NCI-H345 treated with DMSO at 0.1 percent for 48 hours (cell line): ENCODE data around the gene SERGEF.

Experiments
- DNase-seq: peaks from one replicate; lab custom pipeline; 2025; ENCODE audit not compliant: unreplicated experiment; lab: John Stamatoyannopoulos, UW

SERGEF gene

DNA sequence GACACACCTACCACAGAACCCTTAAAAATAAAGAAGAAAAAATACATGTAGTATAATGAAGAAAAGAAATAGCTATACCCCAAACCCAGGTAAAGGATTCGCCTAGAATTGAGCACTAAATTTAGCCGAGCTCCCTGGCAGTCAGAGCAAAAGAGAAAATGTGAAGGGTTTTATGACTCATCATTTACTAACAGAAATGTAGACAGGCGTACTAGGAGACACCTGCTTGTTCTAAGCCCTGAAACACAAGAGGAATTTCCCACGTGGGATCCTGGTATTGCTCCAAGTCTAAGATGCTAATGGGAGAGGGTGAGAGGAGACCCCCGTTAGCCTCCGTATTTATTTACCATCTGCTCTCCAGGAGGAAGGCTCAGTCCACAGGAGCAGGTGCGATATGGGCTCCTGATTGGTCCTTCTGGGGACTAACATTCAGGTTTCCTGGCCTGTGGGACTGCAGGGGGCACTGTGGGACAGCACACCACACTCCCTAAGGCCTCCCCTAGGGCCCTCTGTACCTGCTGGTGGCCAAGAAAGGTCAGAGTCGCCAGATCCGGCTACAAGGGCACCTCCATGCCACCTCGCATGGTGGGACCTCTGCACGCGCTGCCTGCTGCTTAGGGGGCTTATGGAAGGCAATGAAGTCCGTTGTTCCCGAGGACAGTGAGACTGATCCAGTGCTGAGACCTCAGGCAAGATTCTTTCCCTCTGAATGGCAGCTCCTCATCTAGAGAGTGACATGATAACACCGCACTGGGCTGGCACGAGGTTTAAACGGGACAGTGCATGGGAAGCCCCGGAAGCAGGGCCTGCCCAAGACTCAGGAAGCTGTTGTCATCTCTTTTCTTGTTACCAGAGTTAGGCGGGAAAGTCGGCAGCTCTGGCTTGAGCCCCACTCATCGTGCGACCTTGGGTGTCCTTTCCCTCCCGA is 252.5 kb downstream of the SERGEF start:
- peak; percentile 41 for DNase-seq

DNA sequence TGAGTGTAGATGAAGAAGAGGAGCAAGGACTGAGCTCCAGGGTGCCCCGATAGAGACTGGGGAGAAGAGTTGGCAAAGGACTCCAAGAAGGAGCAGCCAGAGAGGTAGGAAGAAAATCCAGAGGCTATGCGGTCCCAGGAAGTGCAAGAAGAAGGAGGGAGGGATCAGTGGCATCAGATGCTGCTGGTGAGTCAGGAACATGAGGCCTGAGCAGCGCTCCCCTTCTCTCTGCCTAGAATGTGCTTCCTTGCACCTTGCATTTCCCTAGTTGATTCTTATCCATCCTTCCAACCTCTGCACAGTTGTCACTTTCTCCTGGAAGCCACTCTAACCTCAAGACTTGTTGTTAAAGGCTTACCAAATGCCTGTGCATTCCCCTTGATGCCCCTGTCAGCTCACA is 257.0 kb downstream of the SERGEF start:
- no peak for DNase-seq

DNA sequence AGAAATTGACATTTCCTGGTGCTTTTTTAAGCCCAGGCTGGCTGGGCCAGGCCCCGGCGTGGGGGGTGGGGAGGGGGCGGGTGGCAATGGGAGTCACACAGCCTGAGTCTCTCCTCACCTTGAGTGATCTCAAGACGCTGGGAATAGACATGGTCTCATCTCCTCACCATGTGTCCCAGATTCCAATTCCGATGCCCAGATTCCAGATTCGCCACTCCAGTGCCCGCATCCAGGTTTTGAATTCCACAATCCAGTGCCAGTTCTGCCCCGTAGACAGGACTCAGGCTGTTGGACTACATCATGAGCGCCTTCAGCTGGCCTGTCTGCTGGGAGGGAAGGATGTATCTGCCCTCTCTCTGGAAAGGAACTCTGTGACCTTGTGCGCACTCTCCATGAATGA is 259.2 kb downstream of the SERGEF start:
- no peak for DNase-seq

DNA sequence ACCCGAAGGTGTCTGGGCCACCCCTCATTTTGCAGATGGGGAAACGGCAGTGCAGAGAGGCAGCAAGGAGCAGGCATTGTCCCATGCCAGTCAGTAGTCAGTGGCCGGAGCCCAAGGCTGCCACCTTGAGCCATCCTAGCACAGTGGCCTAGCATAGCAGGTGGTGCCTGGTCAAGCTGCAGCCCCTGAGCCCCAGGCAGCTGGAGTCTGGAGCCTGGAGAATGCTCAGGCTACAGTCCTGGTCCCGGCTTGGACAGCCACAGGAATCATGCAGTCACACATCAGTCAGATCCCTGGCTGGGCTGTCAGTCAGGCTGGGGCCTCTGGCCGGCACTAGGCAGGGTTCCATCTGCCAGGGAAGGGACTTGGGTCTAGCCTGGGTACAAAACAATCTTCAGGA is 259.7 kb downstream of the SERGEF start:
- no peak for DNase-seq

DNA sequence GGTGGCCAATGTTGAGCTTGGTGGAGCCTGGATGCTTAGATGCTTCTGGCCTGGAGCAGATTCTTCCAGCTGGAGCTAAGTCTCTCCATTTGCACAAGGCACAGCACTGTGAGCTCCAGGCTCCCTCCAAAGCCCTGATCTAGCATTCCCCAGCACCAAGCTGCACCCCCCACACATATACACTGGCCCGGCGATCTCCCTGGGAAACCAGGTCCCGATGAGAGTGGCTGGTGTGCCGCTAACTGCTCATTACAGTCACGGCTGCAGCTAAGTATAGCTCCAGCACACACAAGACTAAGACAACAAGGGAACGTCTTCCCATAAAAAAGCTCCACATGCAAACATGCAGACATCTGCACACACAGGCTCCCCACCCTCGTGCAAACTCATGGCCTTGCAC is 260.7 kb downstream of the SERGEF start:
- DNase-seq, result no peak

DNA sequence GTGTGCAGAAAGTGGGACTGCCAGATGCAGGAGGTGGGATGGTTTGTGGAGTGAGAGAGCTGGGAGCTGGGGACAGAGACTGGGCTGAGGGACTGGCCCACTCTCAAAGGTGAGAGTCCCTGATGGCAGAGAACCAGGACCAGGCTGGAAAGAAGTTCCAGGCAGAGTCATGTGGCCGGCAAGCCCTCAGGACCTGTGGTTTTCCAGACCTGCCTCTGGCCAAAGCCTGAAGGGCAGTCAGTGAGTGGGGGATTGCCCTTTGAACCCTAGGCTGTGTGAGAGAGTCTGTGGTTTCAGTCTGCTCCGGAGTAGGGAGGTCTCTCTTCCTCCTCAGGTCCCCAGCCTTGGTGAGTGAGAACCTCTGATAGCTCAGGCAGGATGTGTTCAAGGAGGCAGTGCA is 261.3 kb downstream of the SERGEF start:
- no peak for DNase-seq

DNA sequence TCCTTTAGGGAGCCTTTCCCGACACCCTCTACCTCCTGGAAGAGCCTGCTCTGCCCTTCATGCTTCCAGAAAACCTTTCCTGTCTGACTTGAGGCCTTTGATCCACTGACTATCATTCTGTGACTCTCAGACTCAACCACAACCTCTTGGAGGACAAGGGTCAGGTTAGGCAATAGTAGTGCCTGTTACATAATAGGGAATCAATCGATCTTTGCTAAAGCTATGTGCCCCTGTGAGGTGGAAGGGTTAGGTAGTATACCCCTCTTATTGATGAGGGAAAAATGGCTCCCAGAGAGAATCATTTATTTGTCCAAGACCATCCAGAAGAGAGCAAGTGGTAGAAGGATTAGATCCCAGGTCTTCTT is 262.1 kb downstream of the SERGEF start:
- no peak for DNase-seq

DNA sequence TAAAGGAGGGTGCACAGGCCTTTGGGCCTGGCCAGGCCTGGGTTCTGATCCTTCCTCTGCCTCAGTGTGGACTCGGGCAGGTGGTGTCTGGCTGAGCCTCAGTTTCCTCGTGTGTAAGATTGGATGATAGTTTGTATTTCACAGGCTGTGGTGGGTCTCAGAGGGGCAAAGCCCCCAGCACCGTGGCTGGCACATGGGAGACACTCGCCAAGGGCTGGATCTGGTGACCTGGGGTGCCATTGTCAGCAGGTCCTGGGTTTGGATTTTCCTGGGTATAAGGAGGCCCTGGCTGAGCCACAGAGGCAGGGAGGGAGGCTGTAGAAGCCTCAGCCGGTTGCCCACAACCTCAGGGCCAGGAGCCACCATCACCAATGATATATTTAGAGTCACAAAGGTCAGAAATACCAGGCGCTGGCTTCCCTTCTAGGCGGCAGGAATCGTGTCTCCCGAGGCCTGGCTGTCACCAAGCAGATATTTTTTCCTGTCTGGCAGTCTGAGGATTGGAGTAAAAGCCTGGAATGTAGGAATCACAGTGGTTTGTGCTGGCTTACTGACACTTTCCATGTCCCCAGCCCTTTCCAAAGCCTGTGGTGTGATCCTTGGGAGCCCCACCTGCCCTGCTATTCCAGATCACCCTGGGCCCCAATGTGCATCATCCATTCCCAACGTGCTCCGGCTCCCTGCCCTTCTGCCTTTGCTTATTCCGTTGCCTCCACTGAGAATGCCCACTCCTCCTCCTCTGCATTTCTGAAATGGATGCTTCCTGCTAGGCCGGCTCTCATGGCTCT is 262.6 kb downstream of the SERGEF start:
- DNase-seq, result no peak

DNA sequence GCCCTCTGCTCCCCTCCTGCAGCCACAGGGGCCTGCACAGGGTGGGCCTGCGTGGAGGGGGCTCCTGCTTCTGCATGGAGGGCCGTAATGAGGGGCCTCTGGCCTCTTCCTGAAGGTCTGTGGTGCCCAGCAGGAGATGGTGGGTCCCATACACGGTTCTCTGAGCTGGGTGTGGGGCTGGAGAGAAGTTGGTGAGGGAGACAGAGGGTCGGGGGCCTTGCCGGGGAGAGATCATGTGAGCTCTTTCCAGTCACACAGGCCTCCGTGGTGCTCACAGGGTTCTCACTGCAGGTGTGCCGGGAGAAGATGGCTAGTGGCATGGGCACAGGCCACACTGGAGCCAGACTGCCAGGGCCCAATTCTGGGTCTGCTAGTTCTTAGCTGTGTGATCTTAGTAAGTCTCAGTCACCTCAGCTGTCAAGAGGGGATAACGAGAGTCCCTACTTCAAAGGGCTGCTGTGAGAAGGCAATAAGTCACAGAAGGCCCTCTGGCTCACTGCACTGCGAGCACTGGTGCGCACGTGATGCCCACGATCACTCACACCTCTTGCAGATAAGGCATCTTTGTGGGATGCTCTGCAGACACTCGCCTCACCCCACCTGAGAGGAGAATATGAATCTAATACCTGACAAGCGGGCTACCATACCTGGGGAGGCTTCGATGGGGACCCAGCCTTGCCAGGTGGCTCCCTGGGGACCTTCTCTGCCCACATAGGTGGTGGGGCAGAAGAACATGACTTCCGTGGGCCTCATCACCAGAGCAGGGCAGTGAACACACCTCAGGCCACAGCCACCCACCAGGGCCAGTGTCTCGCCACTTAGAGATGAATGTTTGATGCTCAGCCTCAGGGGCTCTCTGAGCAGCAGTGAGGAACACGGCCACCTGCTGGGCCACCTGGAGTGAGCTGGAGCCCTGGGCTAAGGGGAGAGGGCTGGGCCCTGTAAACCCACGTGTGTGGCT is 263.8 kb downstream of the SERGEF start:
- DNase-seq, result no peak

DNA sequence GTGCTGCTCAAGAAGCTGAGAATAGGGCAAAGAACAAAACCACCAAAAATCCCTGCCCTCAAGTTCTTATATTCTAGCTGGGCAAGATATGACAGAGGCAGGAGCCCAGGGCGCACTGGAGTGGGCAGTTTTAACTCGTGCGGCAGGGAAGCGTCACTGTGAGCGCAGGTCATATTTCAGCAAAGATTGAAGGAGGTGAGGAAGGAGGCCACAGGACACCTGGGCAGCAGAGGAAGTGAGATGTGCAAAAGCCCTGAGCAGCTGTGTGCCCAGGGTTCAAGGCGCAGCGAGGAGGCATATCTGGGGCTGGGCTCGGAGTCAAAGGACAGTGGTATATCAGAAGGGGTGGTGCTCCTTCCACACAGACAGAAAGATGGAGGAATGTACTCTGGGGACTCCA is 264.8 kb downstream of the SERGEF start:
- DNase-seq, result no peak

DNA sequence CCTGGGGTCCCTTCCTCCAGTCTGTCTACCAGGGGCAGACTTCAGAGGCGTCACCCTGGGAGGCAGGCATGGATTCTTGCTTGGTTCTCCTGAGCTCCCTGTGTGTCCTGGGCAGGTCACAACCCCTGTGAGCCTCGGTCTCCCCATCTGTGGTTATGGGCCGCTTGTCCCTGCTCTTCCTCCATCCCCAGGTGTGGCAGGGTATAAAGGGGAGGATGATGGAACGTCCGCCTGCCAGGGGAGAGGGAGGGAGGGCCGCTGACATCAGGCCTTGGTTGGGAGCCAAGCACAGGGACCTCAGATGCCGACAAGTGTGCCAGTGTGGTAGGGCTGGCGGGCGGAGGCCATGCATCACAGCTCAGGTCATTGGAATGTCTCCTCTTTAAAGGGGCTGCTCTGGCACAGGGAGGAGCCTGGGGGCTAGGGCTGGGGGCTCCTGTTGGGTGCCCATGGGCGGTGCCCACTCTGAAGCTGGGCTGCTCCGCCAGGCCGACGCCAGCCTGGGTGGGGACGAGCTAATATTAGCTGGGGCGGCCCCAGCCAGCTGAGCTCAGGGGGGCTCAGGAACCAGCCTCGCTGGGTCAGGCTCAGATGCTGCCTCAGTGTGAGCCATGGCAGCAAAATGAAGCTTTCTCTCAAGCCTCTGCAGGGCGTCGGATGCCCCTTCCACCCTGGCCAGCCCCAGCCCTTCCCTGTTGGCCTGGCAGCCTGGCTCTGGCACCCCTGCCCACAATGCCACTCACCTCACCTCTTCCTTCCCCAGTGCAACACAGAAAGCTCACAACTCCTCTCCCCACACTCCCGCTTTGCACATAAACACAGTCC is 265.5 kb downstream of the SERGEF start:
- no peak for DNase-seq

DNA sequence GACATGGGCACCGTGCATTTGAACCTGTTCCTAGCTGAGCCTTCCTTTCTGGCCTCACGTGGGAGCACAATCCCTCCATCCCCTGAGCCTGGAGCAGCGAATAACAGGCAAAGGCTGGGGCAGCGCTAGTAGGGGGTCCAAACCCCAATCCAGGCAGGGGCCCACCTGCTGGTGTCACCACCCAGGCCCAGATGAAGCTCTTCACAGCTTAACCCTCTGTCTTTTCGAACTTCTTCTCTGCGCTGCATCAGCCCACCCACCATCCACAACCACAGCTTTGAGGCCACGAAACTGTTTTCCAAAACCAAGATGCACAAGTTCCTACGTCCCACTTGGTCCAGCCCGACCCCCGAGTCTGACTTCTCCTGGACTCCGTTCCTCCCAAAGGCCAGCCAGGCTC is 266.8 kb downstream of the SERGEF start:
- no peak for DNase-seq

DNA sequence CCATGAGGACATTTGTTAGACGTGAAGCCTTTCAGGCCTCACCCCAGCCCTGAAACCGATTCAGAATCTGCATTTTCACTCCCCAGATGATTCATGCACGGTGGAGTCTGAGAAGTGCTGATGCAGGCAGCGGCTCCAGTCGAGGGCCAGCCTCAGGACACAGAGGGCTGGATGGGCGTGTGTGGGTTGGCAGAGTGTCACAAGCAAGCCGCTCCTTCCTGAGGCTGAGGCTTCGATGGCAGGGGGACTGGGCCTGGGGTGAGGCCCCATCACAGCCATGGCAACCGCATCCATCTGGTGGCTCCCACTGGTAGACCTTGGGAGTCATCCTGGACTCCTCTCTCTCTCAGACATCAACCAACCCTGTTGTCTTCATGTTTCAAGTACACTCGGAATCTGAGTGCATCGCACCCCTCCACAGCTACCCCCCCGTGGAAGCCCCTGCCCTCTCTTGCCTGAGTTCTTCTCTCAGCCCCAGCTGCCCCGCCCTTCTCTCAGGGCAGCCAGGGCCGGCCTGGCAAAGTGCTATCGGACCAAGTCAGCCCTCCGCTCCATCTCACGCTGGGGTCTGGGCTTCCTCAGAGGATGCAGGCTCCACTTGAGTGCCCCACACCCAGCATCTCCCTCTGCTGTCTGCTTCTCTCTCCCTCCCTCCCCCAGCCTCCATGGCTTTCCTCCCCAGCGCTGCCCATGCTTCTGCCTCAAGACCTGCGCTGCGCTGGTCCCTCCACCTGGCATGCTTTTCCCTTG is 267.6 kb downstream of the SERGEF start:
- no peak for DNase-seq

DNA sequence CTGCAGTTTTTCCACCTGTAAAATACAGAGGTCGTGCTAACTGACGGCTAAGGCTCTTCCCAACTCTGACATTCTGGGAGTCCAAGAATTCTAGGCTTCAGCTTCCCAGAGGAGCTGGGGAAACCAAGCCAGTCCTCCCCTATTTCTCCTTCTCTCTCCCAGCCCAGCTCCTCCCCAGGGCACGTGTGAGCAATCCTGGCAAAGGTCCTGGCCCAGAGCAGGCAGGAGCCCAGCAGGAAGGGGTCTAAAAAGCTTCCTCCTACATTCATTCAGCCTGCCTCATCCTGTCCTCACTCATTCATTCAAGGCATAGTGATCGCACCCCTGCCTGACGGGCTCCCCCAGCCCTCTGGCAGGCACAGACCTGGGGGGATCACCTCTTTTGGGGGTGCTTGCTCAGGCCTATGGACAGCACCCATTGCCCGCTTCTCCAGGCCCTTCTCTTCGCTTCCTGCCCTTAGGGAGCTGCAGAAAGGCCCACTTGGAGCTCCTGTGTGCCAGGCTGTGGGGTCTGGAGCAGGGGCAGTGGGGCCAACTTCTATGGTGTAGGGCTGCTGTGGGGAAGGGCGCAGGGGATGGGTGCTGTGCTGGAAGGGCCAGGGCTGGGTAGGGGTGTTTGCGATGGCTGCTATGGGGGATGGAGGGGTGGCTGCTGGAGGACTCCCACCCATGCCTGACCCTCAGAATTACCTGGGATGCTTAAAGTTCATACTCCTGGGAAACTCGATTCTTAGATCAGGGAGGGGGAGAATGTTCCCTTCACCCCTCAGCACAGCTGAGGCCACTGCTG is 268.5 kb downstream of the SERGEF start:
- DNase-seq, result no peak

DNA sequence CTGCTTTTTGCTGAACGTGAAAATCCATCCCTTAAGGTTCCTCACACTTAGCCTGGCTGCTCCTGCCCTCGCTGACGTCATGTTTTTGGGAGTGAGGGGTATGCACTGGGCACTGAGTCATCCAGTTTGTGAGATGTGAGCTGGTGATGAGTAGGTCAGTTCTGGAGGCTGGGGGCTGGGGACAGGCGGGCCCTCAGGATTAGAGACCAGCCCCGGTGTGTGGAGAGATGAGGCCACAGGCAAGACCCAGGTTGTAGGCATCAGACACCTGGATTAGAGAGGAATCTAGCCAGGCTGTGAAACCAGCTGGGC is 269.1 kb downstream of the SERGEF start:
- DNase-seq, result no peak

DNA sequence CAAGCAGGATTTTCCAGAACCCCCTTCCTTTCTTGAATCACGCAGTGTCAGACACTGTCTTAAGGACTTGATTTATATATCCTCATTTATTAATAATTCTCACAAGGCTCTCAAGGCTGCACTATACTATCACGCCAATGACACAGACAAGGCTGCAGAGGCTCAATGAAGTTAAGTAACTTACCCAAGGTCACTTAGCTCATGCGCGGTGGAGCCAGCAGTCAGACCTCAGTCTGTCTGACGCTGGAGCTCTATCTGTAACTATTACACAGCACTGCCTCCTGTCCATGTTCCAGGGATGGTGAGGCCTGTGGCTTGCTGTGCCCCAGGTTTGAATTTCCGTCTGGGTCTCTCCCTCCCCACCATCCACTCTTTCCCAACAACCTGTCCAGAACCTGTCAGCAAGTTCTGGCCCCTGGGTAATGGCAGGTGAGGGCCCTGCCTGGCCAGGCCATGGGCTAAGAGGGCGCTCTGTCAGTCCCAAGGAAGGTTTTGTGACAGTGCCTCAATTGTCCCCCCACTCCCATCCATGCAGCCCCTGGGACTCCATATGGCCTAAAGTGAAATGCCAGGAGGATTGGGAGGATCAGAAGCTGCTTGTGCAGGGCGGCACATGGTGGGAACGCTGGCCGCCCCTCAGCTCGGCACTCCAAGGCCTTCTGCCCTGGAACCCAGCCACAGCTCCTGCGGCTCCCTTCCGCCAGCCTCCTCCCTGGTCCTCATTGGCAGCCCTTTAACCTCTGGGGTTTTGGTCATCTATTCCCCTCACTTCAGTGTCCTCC is 269.6 kb downstream of the SERGEF start:
- no peak for DNase-seq

DNA sequence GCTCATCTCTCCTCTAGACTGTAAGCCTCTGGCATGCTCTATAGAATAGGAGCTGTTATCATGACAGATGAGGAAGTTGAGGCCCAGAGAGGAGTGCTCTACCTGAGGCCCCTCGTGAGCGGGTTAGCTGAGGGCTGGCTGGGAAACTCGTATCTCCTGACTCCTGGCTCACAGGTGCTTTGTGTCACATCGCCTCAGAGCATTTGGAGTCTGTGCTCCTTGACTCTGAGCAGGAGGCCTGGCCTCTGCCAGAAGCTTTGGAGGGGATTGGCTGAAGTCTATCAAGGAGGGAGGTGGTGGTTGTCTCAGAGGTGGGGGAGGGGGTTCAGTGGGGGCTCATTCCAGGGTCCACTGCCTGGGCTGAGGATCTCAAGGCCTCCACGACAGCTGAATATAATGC is 270.8 kb downstream of the SERGEF start:
- no peak for DNase-seq

DNA sequence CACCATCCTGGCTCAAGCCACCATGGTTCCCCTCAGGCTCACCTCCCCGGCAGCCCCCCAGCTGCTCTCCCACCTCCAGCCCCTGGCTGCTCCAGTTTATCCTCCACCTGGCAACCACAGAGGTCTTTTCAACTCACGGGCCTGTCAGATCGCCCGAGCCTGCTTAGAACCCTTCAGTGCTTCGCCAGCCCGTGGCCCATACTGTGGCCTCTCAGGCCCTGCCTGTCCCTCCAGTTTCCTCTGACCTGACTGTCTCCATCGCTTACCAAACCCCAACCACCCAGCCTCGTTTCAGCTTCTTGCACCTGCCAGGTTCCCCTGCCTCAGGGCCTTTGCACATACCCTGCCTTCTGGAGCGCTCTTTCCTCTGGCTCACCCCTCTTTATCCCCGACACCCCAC is 271.4 kb downstream of the SERGEF start:
- DNase-seq, result no peak
